CD4-positive, alpha-beta T cell treated with Interleukin-6 for 4 hours (primary cell): ENCODE measurements around the gene DDX24.

Experiments
- DNase-seq: peaks from one replicate; pipeline ENCODE4 v3.0.0-alpha.2; 2020; ENCODE audit warnings: mixed read lengths

DDX24 gene

DNA sequence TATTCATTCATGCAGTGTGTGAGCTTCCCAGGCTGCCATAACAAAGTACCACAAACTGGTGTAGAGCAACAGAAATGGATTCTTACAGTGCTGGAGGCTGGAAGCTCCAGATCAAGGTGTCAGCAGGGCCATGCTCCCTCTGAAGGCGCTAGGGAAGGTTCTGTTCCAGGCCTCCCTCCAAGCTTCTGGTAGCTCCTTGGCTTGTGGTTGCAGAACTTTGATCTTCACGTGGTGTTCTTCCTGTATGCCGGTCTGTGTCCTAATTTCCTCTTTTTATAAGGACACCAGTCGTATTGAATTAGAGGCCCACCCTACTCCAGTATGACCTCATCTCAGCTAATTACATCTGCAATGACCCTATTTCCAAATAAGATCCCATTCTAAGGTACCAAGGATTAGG lies 51.7 kb downstream of the DDX24 start:
- no peak for DNase-seq

DNA sequence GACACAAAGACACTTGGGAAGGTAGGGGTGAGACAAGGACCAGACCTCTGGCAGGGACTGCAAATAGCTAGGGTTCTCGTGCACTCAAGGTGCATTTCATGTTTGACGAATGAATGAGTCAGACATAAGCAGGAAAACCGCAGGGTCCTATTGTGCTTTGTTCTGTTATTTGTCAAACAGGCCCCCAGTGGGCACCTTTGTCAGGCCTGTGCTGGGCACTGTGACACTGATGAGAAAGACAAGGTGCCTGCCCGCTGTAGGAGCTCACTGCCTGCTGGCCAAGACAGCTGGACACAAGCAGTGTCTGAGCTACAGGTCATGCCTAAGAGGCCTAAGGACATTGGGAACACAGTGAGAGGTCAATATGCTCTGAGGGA lies 52.6 kb downstream of the DDX24 start:
- peak; percentile 58 for DNase-seq

DNA sequence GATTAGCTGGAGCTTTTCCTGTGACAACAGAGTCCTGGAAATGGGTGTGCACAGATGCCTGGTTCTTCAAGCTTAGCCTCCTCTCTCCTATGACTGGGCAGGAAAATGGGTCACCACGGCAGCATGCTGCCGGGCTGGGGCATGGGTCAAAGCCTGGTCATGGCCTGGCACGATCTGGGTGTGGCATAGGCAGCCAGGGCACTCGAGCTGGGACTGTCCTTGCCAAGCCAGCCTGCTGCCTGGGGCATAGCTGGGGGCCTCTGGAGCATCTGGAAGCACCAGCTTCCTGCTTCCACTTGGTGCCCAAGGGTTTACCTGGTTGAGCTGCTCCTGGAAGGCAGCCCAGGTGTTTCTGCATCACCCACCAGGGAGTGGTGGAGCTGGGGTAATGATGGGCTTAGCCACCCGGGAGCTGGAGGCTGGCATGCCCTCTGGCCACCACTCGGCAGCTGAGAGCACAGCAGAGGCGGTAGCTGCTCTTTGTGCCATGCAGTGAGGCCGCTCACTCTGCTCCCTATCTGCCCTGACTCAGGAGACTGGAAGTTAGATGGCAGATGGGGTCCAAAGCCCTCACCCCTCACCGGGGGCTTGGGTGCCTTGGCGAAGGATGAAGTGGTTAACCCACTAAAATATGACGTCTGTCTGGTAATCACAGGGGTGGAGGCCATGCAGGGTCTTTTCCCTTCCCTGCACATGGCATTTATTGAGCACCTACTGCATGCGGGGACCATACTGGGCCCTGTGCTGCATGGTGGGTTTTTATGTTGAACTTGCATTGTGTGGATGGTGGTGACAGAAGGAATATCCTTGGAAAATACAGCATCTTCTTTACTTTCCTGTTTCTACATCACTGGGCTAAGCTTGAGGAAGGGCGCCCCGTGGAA lies 53.2 kb downstream of the DDX24 start:
- no peak for DNase-seq

DNA sequence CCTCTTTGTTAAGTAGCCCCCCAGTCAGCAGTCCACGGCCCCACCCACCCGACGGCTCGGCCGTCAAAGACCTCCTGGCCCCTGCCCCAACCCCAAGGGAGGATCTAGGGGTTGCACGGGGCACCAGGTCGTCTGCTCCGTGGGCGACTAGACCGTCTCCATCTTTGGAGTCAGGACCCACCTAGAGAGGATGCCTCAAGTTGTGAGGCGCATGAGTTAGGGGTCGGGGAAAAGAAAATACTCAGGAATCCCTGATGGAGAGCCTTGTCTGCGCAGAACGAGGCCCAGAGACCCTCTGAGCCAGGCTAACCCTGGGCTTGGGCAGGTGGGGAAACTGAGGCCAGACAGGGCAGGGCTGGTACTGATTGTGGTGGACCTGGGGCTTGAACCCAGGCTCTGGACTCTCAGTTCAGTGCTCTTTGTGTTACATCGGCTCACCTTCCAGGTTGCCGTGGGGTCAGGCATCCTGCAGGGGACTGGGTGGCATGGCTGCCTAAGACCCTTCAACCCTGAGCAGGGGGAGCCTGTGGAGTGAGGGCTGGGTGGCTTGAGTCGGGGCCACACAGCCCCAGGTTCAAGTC lies 54.0 kb downstream of the DDX24 start:
- DNase-seq, result no peak

DNA sequence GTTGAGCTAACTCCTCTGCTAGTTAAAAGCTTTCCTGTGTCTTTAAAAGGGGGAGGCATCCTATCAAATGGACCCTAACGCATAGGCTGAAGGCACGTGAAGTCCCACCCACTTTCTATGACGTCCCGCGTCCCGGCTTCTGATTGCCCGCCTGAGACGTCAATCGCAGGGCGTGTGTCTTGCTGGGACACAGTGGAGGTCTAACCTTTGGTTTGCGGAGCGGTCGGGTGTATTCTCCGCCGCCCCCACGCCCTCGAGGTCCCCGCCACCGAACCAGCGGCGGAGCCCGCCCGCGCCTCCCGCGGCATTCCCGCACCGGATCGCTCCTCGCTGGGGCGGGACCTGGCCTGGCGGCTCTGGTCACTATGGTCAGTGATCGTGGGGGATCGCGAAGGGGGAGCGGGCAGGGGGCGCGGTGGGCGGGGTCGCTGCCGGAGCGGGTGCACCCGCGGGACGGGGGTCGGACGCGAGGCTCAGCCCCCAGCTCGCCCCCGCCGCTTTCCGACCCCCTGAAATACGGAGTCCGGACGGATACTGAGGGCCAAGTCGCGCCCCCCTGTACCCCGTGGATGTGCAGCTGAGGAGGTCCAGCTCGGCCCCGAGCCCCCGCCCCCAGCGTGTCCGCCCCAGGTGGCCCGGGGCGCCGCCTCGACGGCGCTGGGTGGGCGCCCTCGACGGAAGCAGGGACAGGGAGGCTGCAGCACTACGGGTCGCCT lies 54.7 kb downstream of the DDX24 start, which contains the start of gene OTUB2:
Gene OTUB2 (plus strand): TSS at position 168 of the 716 bp plus-strand sequence. CDS start 198 bp downstream, at position 366.
- peak; percentile 96 for DNase-seq

DNA sequence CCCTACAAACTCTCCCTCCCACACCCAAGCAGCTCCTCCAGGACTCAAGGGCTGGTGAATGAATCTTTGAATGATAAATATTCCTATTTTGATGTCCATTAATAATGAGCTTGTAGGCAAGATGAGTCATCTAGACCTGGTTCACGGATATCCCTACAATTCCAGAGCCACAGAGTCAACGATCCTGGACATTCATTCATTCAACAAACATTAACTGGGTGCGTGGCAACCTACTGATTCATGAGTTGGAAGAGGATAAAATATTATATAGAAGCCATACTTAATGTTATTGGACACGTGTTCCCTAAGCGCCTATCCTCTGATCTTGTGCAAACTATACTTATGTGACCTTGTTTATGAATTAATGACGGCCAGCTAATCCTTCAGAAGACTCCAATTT lies 55.3 kb downstream of the DDX24 start:
- DNase-seq, result no peak

DNA sequence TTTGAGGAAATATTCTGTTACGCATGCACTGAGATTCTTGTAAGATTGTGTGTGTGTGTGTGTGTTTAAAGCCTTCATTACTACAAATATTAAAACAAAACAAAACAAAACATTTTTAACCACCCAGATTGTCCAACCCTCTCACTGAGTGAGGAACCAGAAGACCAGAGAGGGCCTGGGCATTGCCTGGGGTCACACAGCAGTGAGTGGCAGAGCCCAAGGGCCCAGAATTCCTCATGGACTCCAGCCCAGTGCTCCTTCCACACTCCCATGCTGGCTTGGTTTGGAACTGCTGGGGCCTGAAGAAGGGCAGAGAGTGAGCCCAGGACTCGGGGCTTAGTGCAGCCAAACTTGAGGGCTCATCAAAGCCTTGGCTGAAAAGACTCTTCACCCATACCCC lies 56.5 kb downstream of the DDX24 start:
- no peak for DNase-seq

DNA sequence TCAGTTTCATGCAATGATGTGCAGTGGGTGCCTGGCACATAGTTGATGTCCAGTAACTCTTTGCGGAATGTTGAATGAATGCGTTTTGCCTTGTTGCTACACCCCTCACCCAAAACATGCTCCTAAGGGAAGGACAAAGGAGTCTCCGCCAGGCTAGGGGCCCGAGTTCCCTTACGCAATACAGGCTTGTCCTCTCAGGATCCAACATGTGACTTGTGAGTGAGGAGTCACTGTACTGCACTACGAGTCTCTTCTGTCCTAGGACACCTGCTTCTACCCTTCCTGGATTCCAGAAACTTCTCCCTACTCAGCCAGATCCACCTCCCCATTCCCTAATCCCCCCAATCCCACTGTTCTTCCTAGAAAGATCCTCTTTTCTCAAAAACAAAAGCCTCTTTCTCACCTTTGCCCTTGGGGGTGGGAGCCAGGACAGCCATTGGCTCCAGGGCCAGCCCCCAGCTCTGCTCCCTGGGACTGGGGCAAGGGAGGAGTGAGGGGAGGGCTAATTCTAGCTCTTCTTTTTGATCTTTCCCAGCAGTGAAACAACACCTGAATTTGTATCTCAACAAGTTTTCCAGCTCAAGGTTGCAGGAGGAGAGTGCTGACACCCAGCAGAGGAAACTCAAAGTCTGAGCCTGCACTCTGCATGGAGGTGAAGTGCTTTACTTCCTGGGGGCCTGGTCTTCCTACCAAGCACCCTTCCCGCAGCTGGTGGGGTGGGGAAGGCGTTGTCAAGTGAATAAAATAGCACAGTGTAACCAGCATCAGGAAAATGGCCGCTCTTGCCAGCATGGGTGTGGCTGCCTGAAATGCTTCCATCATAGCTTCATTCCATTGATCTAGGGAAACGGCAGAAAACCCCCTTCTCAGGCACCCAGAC lies 58.2 kb downstream of the DDX24 start:
- DNase-seq, result no peak

DNA sequence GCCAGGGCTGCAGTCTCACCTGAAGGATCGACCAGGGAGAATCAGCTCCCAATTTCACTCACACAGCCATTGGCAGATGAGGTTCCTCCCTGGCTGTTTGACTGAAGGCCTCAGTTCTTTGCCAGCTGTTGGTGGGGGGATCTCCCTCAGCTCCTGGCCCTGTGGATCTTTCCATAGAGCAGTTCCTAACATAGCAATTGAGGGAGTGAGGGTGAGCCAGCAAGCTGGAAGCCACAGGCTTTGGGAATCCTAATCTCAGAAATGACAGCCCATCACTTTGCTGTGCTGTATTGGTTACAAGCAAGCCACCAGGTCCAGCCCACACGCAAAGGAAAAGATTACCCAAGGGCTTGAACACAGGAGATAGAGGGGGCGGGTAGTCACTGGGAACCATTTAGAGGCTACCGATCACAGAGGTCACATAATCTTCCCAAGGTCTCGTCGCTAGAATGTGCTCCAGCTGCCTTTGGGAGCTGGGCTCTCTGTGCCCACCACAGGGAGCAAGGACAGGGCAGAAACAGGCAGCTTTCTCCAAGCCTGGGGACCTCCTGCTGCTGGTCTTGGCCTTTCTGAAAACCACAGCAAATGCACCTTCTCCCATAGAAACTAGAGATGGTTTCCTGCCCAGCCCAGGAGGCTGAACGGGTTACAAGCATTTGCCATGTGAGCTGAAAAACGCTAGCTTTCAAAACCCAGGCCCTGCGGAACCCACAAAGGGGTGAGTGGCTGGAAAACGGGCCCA lies 59.4 kb downstream of the DDX24 start:
- no peak for DNase-seq

DNA sequence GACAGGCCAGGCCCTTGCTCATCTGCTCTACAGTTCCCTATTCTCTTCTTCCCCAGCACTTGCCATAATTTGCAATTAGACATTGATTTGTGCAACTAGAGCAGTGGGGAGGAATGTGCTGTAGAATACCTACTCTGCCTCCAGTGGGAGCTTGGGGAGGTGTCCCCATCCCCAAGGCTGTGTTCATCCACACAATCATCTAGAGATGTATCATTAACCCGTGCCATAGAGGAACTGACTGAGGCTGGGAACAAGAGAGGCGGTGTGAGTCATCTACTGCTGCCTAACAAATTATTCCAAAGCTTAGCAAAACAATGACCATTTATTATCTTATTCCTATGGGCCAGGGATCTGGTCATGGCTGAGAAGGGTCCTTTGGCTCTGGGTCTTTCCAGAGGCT lies 60.0 kb downstream of the DDX24 start:
- DNase-seq, result no peak

DNA sequence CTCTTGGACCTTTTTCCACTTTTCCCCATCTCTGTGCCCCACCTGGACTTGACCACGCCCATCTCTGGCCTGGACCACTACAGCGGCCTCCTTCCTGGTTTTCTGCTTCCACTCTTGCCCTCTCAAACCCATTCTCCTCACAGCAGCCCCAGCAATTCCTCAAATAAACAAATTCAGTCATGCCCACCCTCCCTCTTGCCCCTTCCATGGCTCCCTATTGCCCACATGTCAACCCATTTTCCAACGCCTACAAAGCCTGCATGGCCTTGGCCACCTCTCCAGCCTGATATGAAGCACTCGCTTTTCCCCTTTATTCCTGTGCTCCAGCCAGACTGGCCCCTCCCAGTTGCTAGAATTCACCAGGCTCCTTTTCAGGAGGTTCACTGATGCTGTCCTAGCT lies 60.7 kb downstream of the DDX24 start:
- no peak for DNase-seq

DNA sequence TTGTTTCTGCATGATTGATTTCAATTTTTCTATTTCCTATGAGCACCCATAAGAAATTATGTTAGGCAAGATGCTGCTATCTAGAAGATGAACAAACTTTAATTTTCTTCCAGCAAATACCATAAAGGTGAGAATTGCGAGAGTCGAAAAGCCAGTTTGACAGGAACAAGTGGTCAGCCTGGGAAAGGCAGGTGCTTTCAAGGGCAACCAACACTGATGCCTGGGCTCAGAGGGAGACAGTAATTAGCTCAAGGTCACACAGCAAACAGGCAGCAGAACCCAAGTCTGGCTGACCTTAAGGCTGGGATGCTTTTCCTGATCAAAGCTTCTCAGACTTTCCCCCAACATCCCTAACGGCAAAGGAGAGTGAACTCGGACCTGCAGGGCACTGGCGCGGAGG lies 61.7 kb downstream of the DDX24 start:
- no peak for DNase-seq

DNA sequence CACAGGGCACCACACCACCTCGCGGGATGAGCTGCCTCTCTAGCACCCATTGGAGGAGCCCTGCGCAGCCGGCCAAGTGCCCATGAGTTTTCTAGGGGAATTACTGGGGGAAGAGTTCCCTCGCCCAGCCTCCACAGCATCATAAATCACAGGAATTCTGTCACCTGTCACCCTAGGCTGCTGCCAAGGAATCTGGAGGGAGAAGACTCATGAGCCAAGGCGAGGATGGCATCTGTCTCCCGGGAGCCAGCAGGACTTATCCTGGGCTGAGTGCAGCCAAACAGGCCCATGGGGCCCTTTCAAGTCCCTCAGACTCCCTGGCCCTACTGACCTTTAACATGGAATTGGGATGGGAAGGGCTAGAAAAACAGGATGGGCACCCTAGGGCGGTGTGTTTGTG lies 62.7 kb downstream of the DDX24 start:
- DNase-seq, result no peak

DNA sequence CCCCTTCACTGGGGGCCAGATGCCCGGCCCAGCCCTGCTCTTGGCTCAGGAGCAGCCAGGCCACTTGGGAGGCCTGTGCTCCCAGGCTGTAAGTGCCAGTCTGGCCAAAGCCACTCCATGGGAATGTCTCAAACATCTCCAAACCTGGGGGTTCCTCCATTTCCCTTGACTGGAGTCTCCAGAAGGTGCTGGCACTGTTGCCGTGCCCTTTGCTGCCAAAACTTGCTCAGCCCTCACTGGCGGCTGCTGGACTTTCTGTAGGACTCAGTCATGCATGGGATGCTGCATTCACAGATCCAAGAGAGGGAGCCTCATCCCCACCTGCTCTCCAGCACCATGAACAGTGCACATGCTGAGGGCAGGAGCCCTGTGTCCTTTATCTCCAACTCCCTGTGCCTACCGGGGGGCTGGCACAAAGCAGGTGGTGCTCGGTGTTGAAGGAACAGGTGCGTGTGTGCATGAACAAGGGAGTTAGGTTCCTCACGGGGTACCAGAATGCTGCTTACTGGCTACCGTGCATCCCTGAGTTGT lies 64.5 kb downstream of the DDX24 start:
- DNase-seq, result no peak

DNA sequence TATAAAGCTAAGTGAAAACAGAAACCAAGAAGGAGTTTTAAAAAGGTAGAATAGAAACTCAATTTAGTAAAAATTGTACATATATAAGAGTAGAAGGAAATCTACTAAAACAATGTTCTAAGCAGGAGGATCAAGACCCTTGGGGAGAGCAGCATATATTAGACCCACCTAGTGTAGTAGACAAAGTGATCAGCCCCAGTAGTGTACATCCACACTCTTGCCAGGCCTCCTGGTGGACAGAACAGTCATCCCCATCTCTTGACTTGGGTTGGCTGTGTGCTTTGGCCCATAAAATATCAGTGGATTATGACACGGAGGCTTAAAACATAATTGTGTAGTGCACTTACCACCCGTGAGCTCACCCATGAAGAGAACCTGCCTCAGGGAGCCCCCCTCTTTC lies 65.8 kb downstream of the DDX24 start:
- no peak for DNase-seq

DNA sequence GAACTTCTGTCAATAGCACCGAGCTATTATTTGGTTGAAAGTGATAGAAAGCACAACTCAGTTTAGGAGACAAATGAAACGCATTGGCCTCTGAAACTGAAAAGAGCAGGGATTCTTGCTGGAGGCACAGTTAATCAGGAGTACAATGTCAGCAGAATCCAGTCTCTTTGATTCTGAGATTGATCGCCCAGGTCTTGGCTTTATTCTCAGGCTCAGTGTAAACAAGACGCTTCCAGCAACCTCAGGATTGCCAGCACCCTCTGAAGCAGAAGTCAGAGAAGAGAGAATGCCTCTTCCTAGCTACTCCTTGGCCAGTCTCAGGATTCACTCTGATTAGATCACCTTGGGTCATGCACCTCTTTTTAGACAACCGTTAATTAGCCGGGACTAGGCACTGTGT lies 66.6 kb downstream of the DDX24 start:
- DNase-seq, result no peak

DNA sequence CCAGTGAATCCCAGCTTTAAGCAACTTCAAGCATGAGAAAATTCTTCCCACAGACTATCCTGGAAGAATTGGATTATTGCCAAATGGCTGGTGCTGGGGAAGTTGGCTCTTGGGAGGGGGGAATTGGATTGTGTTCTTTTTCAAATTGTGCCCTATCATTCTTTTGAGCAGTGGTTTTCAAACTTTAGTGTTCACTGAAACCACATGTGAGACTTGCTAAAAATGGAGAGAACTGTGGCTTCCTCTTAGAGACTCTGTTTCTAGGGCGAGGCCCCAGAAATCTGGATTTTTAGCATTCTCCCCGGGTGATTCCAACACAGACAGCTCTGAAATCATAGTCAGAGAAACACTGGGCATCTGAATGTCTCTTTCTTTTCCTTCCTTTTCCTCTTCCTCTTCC lies 69.2 kb downstream of the DDX24 start:
- peak; percentile 29 for DNase-seq

DNA sequence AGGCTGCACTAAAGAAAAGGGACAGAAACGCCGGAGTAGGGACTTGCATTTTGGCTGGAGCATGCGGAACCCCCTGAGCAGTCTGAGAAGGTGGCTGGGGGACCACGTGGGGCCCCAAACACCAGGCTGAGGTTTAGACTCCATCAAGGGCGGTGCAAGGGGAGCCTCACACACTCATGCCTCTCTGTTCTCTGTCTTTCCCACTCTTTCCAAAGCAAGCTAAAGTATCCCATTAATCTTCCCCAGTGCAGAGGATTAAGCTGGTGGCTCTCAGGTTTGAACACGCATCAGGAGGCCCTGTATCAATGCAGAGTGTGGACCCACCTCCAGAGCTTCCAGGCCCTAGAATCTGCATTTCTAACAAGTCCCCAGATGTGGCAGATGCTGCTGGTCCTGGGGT lies 70.4 kb downstream of the DDX24 start:
- DNase-seq, result no peak

DNA sequence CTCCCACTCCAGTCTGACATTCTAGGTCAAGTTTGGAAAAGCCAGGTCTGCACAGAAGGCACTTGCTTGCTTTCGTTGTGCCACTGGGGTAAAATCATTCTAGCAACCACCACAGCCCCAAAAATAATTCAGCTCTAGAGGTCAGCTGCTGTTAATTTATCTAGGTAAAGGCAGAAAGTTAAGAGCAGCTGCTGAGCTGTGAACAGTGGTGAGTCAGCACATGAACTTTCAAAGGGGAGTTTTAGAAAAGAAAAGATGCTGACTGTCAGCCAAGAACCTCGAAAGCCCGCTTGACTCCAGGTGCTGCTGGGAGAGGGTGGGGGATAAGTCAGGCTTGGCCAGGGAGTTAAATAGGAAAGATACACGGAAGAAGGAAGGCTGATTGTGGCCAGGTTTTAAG lies 71.2 kb downstream of the DDX24 start:
- no peak for DNase-seq

DNA sequence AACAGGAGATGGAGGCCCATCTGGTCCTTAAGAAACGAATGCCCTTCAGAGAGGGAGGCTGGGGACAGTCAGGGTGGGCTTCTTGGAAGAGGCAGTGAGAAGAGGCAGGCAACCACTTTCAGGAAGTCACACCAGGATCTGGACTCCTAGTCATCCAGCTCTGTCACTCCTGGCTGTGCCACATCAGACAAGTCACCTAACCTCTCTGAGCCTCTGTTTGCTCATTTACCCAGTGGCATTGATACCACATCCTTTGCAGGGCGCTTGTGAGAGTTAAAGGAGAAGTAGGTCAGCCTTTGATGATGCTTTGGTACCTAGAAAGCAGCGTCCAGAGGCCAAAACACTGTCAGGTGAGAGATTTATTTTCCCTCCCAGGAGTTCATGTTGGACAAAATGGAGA lies 72.8 kb downstream of the DDX24 start:
- peak; percentile 17 for DNase-seq

DNA sequence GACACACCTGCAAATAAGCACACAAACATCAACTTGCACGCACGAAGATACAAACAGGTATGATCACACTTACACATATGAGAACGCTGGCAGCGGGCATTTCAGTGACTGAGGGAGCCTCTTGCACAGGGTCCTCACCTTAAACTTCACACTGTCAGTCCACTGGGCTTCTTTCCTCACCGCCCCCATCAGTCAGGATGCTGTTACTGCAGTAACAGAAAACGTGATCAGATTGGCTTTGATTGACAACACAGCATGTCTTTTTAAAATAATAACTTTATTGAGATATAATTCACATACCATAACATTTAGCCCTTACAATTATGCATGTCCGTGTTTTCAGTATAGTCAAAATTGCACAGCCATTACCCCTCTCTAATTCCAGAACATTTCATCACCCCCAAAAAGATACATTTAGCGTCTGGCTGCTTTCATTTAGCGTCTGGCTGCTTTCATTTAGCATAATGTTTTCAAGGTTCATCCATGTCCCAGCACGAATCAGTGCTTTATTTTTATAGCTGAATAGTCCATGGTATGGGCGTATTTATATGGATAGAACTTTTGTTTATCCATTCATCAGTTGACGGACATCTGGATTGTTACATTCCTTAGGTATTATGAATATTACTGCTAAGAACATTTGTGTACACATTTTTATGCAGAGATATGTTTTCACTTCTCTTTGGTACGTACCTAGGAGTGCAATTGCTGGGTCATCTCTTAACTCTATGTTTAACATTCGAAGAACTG lies 75.5 kb downstream of the DDX24 start:
- peak; percentile 22 for DNase-seq
